CD4-positive, alpha-beta T cell (primary cell): ENCODE data around the gene SIRPB1. TPM values are rescaled to one million over a fixed set of nuclear protein-coding genes. Genes with fewer than 3 reads are reported as not detected.

ENCODE experiments used
- ATAC-seq: fragments of 200-7000 bp; cut with Tn5 transposase; one replicate; pipeline ENCODE4 v1.10.0; 2022; ENCODE audit warnings: mild to moderate bottlenecking; ENCODE audit not compliant: poor library complexity
- CTCF ChIA-PET: fragments of 350-600 bp; sonication (Branson Sonifier 250); formaldehyde crosslinking; loops from one replicate; lab custom pipeline; 2021; ENCODE audit warnings: antibody characterized with exemption, inconsistent platforms; lab: Charles Lee
- POLR2A ChIA-PET: fragments of 350-600 bp; sonication (Branson Sonifier 250); formaldehyde crosslinking; loops from one replicate; lab custom pipeline; 2021; ENCODE audit warnings: antibody characterized with exemption, inconsistent platforms; lab: Charles Lee
- DNase-seq, 14 experiments: peaks; one replicate each; pipeline ENCODE4 v3.0.0-alpha.2; 2013 to 2020; ENCODE audit warnings: mixed read lengths in 2 of 14
- H3K27ac ChIP-seq, 2 donors: one replicate each; pipeline versions ENCODE4 v1.5.1 to v1.7.0; 2013; ENCODE audit warnings: low read length in 2 of 2, low read depth in 1 of 2, mild to moderate bottlenecking in 1 of 2
- H3K27me3 ChIP-seq, 2 experiments: 1 replicate in 1 of 2; 2 replicates in 1 of 2; pipeline versions ENCODE4 v1.6.1 to v1.7.0; 2013; ENCODE audit warnings: low read length in 2 of 2, control low read depth in 1 of 2, mild to moderate bottlenecking in 1 of 2, moderate library complexity in 1 of 2; ENCODE audit not compliant: insufficient read depth in 2 of 2, control insufficient read depth in 1 of 2
- H3K36me3 ChIP-seq: one replicate; pipeline ENCODE4 v1.6.1; 2013; ENCODE audit warnings: low read length, control low read depth; ENCODE audit not compliant: insufficient read depth
- H3K4me1 ChIP-seq: one replicate; pipeline ENCODE4 v1.6.1; 2013; ENCODE audit warnings: low read length, control low read depth; ENCODE audit not compliant: insufficient read depth
- H3K4me3 ChIP-seq: one replicate; pipeline ENCODE4 v1.5.1; 2013; ENCODE audit warnings: mild to moderate bottlenecking, low read length, moderate library complexity
- H3K9me3 ChIP-seq, 2 experiments: 1 replicate in 1 of 2; 2 replicates in 1 of 2; pipeline versions ENCODE4 v1.6.1 to v1.7.0; 2013; ENCODE audit warnings: low read length in 2 of 2, mild to moderate bottlenecking in 2 of 2, control low read depth in 1 of 2, moderate library complexity in 1 of 2; ENCODE audit not compliant: control insufficient read depth in 1 of 2, insufficient read depth in 1 of 2
- H3K27ac Mint-ChIP-seq: one replicate; pipeline ENCODE4 v1.8.0; 2020; ENCODE audit warnings: mixed read lengths
- H3K27me3 Mint-ChIP-seq: one replicate; pipeline ENCODE4 v1.8.0; 2021; ENCODE audit warnings: mixed read lengths
- H3K36me3 Mint-ChIP-seq: one replicate; pipeline ENCODE4 v1.8.0; 2021; ENCODE audit warnings: low read depth, mixed read lengths
- H3K4me1 Mint-ChIP-seq: one replicate; pipeline ENCODE4 v1.8.0; 2021; ENCODE audit warnings: low read depth, mixed read lengths
- H3K4me3 Mint-ChIP-seq: one replicate; pipeline ENCODE4 v1.8.0; 2020; ENCODE audit warnings: mild to moderate bottlenecking, mixed read lengths
- H3K9me3 Mint-ChIP-seq: one replicate; pipeline ENCODE4 v1.8.0; 2020; ENCODE audit warnings: mixed read lengths
- CTCF ChIP-seq: fragments of 200-600 bp; IDR thresholded peaks from one replicate; pipeline ENCODE4 v1.8.0; 2022; ENCODE audit warnings: antibody characterized with exemption, mild to moderate bottlenecking
- intact Hi-C, 2 experiments: fragments of 100-400 bp; cut with DNase I in 1 of 2; cut with micrococcal nuclease in 1 of 2; formaldehyde crosslinking; loops; one replicate each; pipeline versions ENCODE4 v1.15.1 to v1.9.0; 2023 to 2025; cut with DNase I, micrococcal nuclease
- total RNA-seq, 174 experiments: library from RNA in 2 of 174; stranded (reverse) in 2 of 174; gene quantifications; one replicate each; pipeline ENCODE4 v1.2.3 and lab custom pipeline; 2021 to 2026

SIRPB1 gene
- total RNA-seq, 2 experiments from 2014 or later = 7.8 to 8.6 TPM

DNA sequence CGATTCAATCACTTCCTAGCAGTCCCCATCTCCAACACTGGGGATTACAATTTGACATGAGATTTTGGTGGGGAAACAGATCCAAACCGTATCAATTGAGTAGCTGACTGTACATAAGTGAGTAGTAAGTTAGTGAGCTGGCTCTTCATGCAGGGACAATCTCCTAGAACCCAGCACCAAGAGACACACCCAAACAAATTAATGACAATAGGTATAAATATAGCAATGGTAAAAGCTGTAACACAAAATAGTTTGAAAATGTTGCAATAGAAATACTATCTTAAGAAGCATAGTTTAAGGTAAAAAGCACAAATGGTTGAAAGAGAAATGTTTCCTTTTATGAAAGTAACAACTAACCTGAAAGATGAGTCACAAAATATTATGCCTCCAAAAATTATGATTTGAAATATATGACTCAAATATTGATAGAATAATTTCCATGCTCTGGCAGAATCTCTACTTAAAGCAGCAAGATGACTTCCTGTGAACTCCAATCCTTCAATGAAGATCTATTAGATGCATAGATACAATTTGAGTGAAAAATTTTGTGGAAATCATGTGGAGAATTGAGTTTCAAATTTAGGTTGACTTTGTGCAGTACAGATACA, 5.4 kb upstream of the SIRPB1 start:
- Histone ChIP-seq H3K36me3 (peaks cover 24% of the 10 kb centered on the region), H3K4me3 (no peak overlapping the region), H3K9me3 (no peaks in the 10 kb centered on the region), H3K27ac (peak overlapping the region in 1 of 2 donors; percentile 13), H3K27me3 (no peaks in the 10 kb centered on the region), H3K4me1 (peaks cover 57% of the 10 kb centered on the region)
- DNase-seq (no peak), ATAC-seq (no peak)
- Mint-ChIP-seq H3K27me3 (no peaks in the 10 kb centered on the region), H3K27ac (peak overlapping the region; percentile 92), H3K9me3 (peaks cover 3% of the 10 kb centered on the region), H3K4me3 (no peak overlapping the region), H3K36me3 (peaks cover 41% of the 10 kb centered on the region), H3K4me1 (peaks cover 80% of the 10 kb centered on the region)
- POLR2A ChIA-PET = interaction anchor here (0.9 kb wide), 1 partner anchor 34 kb away, joined by 3 read pairs; no protein-coding TSS in a partner anchor
- CTCF ChIA-PET = interaction anchor here (1.0 kb wide), 1 partner anchor 152 kb away, joined by 3 read pairs; no protein-coding TSS in a partner anchor
- no peak for TF ChIP-seq CTCF
- intact Hi-C loops = no loop called here

- H3K27ac ChIP-seq = no peak overlapping the region
- ChIA-PET POLR2A (interaction anchor here (1.2 to 1.3 kb wide), 2 partner anchors 12 to 108 kb away, joined by 3 to 7 read pairs; no protein-coding TSS in a partner anchor), CTCF (no interaction called here)
- Mint-ChIP-seq H3K27me3 (no peaks in the 10 kb centered on the region), H3K27ac (peak overlapping the region; percentile 92), H3K36me3 (peaks cover 39% of the 10 kb centered on the region), H3K9me3 (peaks cover 3% of the 10 kb centered on the region), H3K4me3 (no peak overlapping the region), H3K4me1 (peaks cover 88% of the 10 kb centered on the region)
- no peak for TF ChIP-seq CTCF
- no peak overlapping the region for H3K4me3 ChIP-seq
- H3K4me1 ChIP-seq = peaks cover 64% of the 10 kb centered on the region
- H3K36me3 ChIP-seq = peaks cover 9% of the 10 kb centered on the region
- no peak for ATAC-seq
- H3K9me3 ChIP-seq = no peaks in the 10 kb centered on the region
- H3K27me3 ChIP-seq = no peaks in the 10 kb centered on the region
- intact Hi-C loops = no loop called here
- DNase-seq = peak in 1 of 14 experiments; percentile 28
These were observed 3.8 kb upstream of the SIRPB1 start for GRCh38 chr20:1623501-1624205.

- CTCF ChIA-PET = no interaction called here
- H3K4me3 Mint-ChIP-seq = peak overlapping the region; percentile 8
These were observed 2.6 kb upstream of the SIRPB1 start for GRCh38 chr20:1622450-1622849.

More at GRCh38 chr20:1622450-1622849, 2.6 kb upstream of the SIRPB1 start:
- peaks cover 35% of the 10 kb centered on the region for H3K36me3 Mint-ChIP-seq
- Histone ChIP-seq H3K36me3 (peaks cover 2% of the 10 kb centered on the region), H3K9me3 (peaks cover 0 to 3% of the 10 kb centered on the region in 2 experiments), H3K27ac (peak overlapping the region; percentile 13 to 50), H3K4me3 (no peak overlapping the region), H3K27me3 (no peaks in the 10 kb centered on the region), H3K4me1 (peaks cover 62% of the 10 kb centered on the region)
- peaks cover 3% of the 10 kb centered on the region for H3K9me3 Mint-ChIP-seq
- H3K27me3 Mint-ChIP-seq = no peaks in the 10 kb centered on the region
- ATAC-seq (peak; percentile 60), DNase-seq (peak in 4 of 14 experiments; percentile 26 to 80 (median 50))
- intact Hi-C loops = no loop called here
- peak overlapping the region; percentile 92 for H3K27ac Mint-ChIP-seq
- TF ChIP-seq CTCF = no peak
- POLR2A ChIA-PET = interaction anchor here (0.6 to 1.3 kb wide), 3 partner anchors 13 to 109 kb away, joined by 3 to 7 read pairs (median 4); no protein-coding TSS in a partner anchor
- H3K4me1 Mint-ChIP-seq = peaks cover 89% of the 10 kb centered on the region
